Omental fat pad (tissue), 4 donors: ENCODE data around the gene CYP2W1. TPM values are rescaled to one million over a fixed set of nuclear protein-coding genes. Genes with fewer than 3 reads are reported as not detected.
"Not testable (repeated sequence)": the region's sequence is repeated elsewhere in the genome, so short reads cannot be mapped to it uniquely, and the experiment has no call there.

ENCODE experiments used
- ATAC-seq: fragments of 150-250 bp; one replicate; pipeline ENCODE4 v1.9.1; 2016; ENCODE audit warnings: mild to moderate bottlenecking, moderate library complexity; ENCODE audit not compliant: low FRiP score
- DNase-seq: peaks from one replicate; pipeline ENCODE4 v3.0.0-alpha.2; 2019; ENCODE audit warnings: low spot score
- total RNA-seq, 4 donors: library from RNA; depleted of rRNA; stranded (reverse); fragments of >200 nt; gene quantifications; one replicate each; pipeline ENCODE4 v1.1.0, GENCODE V29; 2016
- TF ChIP-seq, protein P1 (sequence below), 3 donors: fragments of 450-650 bp; IDR thresholded peaks; one replicate each; pipeline ENCODE4 v1.5.1; 2016 to 2017; ENCODE audit warnings: antibody characterized with exemption in 3 of 3, mild to moderate bottlenecking in 3 of 3, moderate library complexity in 2 of 3

Gene CYP2W1
- total RNA-seq, 4 donors from 2014 or later, result not detected

- TF ChIP-seq, protein P1, sequence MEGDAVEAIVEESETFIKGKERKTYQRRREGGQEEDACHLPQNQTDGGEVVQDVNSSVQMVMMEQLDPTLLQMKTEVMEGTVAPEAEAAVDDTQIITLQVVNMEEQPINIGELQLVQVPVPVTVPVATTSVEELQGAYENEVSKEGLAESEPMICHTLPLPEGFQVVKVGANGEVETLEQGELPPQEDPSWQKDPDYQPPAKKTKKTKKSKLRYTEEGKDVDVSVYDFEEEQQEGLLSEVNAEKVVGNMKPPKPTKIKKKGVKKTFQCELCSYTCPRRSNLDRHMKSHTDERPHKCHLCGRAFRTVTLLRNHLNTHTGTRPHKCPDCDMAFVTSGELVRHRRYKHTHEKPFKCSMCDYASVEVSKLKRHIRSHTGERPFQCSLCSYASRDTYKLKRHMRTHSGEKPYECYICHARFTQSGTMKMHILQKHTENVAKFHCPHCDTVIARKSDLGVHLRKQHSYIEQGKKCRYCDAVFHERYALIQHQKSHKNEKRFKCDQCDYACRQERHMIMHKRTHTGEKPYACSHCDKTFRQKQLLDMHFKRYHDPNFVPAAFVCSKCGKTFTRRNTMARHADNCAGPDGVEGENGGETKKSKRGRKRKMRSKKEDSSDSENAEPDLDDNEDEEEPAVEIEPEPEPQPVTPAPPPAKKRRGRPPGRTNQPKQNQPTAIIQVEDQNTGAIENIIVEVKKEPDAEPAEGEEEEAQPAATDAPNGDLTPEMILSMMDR (IDR thresholded peaks at IDR 0.05), result no peak
- DNase-seq, result no peak
- ATAC-seq, result peak; percentile 37
These were observed 29.2 kb upstream of the CYP2W1 start for GRCh38 chr7:953547-954327.

- no peak for DNase-seq
- TF ChIP-seq, protein P1 (IDR thresholded peaks at IDR 0.05), result no peak
- ATAC-seq, result peak; percentile 45
These were observed 28.4 kb upstream of the CYP2W1 start, which contains the start of gene ADAP1 for GRCh38 chr7:954330-955238. Gene ADAP1, minus strand, starts transcription at chr7:954680. Its CDS starts 203 bp downstream, at chr7:954477.

DNA sequence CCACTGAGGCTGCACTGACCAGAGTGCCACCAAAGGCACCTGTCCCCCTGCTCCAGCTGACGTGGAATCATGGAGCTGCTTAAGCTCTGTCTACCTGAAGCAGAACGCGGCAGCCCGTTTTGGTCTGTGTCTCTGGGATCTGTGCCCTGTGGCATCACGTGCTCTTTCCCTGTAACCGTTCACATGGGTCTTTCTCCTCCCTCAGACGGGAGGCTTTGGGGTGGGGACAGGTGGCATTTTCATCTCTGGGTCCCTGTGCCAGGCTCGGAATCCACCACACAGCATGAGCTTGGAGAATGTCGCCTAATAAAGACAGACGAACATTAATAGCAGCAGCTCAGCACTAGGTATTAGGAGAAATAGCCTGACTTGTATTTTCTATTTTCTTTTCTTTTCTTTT lies 26.9 kb upstream of the CYP2W1 start:
- no peak for ATAC-seq
- DNase-seq, result no peak
- TF ChIP-seq, protein P1 (IDR thresholded peaks at IDR 0.05), result no peak

DNA sequence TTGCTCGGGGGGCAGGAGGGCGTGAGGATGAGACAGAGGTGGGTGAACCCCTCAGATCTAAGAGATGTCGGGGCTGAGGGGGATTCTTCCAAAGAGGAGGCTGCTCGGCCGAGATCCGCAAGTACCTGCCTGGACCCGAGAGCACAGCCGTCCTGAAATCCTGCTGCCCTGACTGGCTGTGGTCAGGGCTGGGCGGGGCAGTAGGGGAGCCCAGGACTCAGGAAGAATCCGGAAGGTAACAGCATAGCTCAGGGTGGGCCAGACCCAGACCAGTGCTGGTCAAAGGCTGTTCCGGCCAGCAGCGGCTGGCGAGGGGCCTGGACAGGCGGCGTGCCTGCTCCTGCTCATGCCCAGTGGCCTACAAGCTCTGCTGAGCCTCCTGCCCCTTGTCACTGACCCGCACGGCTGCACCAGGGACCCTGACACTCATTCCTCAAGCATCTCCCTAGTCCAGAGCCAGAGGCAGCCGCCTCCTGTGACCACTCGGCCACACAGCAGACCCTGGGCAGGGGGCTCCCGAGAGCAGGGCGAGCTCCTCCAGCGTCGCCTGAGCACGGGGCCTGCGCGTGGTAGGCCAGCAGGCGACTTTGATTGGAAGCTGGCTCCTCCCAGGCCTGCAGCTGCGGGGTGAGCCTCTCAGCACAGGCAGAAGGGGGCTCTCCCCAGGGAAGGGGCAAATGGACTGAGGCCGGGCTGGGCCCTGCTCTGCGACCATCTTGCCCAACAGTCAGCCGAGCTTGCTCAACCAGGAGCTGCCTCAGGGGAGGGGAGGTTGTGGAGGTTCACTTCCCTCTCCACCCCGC lies 25.4 kb upstream of the CYP2W1 start:
- DNase-seq (no peak), ATAC-seq (no peak)
- TF ChIP-seq, protein P1 (IDR thresholded peaks at IDR 0.05), result no peak

DNA sequence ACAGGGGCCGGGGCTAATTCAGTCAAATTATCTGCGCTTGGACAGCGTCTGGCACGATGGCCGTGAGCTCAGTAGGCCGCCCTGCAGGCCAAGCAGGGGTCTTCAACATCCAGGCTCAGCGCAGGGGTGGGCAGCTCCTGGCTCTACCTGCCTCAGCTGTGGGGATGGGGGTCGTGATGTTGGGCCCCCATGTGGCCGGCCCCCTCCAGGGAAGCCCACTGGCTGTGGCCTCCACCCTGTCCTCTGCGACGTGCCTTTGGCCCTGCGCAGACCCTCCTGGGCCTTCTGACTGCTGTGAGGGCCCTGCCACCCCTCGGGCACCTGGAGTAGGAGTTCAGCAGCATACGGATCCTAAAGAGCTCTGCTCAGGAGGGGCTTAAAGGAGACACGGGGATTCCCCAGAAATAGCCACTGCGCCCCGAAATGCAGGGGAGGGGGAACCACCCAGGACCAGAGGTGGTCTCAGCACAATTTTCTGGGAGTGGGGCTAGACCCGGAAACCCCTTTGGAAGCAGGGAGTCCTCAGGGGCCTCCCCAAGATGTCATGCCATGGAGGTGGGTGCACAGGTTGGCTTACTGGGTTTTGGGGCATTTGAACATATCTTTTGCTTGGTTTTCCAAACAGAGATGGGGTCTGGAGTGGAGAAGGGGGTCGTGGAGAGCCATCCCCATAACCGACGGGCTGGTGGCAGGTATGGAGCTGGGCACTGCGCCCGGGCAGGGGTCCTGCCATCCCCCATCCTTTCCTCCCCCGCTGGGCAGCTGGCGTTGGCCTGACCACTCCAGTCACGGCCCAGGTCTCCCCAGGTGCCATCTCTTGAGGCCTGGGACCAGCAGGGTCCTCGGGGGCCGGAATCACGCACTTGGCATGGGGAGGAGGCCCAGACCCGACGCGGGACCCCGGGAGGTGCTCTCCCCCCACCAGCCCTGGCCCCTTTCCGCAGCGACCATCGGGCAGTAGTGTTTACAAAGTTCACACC lies 24.5 kb upstream of the CYP2W1 start:
- DNase-seq (no peak), ATAC-seq (no peak)
- TF ChIP-seq, protein P1 (IDR thresholded peaks at IDR 0.05), result no peak

DNA sequence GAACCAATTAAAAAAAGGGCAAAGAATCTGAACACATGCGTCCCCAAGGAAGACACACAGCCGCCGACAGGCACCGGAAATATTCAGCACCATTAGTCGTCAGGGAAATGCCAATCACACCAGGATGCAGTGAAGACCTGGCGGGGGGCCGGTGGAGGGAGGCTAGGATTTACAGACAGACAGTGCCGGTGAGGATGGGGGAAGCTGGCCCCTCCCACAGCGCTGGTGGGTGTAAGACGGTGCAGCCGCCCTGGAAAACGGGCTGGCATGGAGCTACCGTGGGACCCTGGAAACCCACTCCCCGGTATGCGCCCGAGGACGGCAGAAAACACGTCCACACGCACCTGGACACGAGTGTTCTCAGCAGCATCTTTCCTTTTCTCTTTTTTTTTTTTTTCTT lies 23.7 kb upstream of the CYP2W1 start:
- no peak for ATAC-seq
- no peak for DNase-seq
- TF ChIP-seq, protein P1 (IDR thresholded peaks at IDR 0.05), result no peak

- DNase-seq, ATAC-seq: not testable (repeated sequence)
These were observed 23.2 kb upstream of the CYP2W1 start for GRCh38 chr7:959740-960139.
